GM12891 (cell line): ENCODE measurements around the gene MFSD2B. TPM values are rescaled to one million over a fixed set of nuclear protein-coding genes. Genes with fewer than 3 reads are reported as not detected.

ENCODE experiments used
- DNase-seq: peaks from one replicate; pipeline ENCODE4 v3.0.0; 2011; ENCODE audit warnings: low spot score; ENCODE audit not compliant: insufficient read length
- FAIRE-seq: peaks from 2 replicates; lab custom pipeline; 2011; peaks lifted over from hg19 to GRCh38; lab: Jason Lieb, UNC
- PAX5 ChIP-seq: IDR thresholded peaks from 2 replicates; pipeline ENCODE4 v1.6.1; 2011; ENCODE audit warnings: low read length, moderate library complexity, mild to moderate bottlenecking; ENCODE audit not compliant: insufficient read depth, severe bottlenecking
- POLR2A ChIP-seq: IDR thresholded peaks from 2 replicates; pipeline ENCODE4 v1.6.1; 2011; ENCODE audit warnings: low read depth, low read length, control low read depth
- POLR2AphosphoS5 ChIP-seq: IDR thresholded peaks from 2 replicates; pipeline ENCODE4 v1.6.1; 2011; ENCODE audit warnings: low read depth, low read length, control low read depth
- POU2F2 ChIP-seq: IDR thresholded peaks from 2 replicates; pipeline ENCODE4 v1.6.1; 2011; ENCODE audit warnings: low read depth, mild to moderate bottlenecking, control low read depth, low read length, moderate library complexity
- SPI1 ChIP-seq: IDR thresholded peaks from 2 replicates; pipeline ENCODE4 v1.6.1; 2011; ENCODE audit warnings: low read depth, low read length, control low read depth
- TAF1 ChIP-seq: IDR thresholded peaks from 2 replicates; pipeline ENCODE4 v1.6.1; 2011; ENCODE audit warnings: low read depth, low read length, control low read depth
- polyA plus RNA-seq: library from polyadenylated mRNA; unstranded; fragments of >200 nt; gene quantifications from one replicate; pipeline ENCODE4 v1.2.1, GENCODE V29; 2012; ENCODE audit warnings: low read depth, missing spikeins, inconsistent platforms; ENCODE audit not compliant: missing spikeins

MFSD2B gene
- 0.12 TPM for polyA plus RNA-seq

GRCh38 chr2:24009680-24010476 is at the start of gene MFSD2B:
MFSD2B (plus strand) TSS chr2:24010085; CDS start chr2:24010097, 12 bp downstream.
- no peak for FAIRE-seq
- peak; percentile 56 for DNase-seq
- no peak for TF ChIP-seq POU2F2
- TF ChIP-seq POLR2AphosphoS5, result no peak
- no peak for TF ChIP-seq SPI1
- no peak for TF ChIP-seq TAF1
- TF ChIP-seq POLR2A, result no peak
- TF ChIP-seq PAX5, result no peak

GRCh38 chr2:23967846-23968245 is 42.0 kb upstream of the MFSD2B start:
- DNase-seq (no peak), FAIRE-seq (no peak)
- no peak for TF ChIP-seq POLR2AphosphoS5
- TF ChIP-seq SPI1, result no peak
- TF ChIP-seq POLR2A, result no peak
- no peak for TF ChIP-seq POU2F2
- no peak for TF ChIP-seq PAX5
- no peak for TF ChIP-seq TAF1

GRCh38 chr2:23976883-23977282 is 33.0 kb upstream of the MFSD2B start:
- TF ChIP-seq POLR2A (no peak), SPI1 (no peak), TAF1 (no peak), POLR2AphosphoS5 (no peak), PAX5 (no peak), POU2F2 (no peak)
- no peak for DNase-seq
- FAIRE-seq, result no peak

GRCh38 chr2:23988371-23988770 is 21.5 kb upstream of the MFSD2B start:
- FAIRE-seq, result no peak
- no peak for DNase-seq
- TF ChIP-seq TAF1, result no peak
- TF ChIP-seq POU2F2, result no peak
- no peak for TF ChIP-seq POLR2A
- no peak for TF ChIP-seq SPI1
- TF ChIP-seq PAX5, result no peak
- TF ChIP-seq POLR2AphosphoS5, result no peak

GRCh38 chr2:23992931-23993330 is 17.0 kb upstream of the MFSD2B start:
- FAIRE-seq (no peak), DNase-seq (no peak)
- TF ChIP-seq POLR2AphosphoS5 (no peak), PAX5 (no peak), POU2F2 (no peak), POLR2A (no peak), SPI1 (no peak), TAF1 (no peak)

GRCh38 chr2:23993736-23994269 is 16.1 kb upstream of the MFSD2B start:
- FAIRE-seq, result no peak
- no peak for DNase-seq
- no peak for TF ChIP-seq POLR2AphosphoS5
- TF ChIP-seq PAX5, result no peak
- TF ChIP-seq POU2F2, result no peak
- no peak for TF ChIP-seq POLR2A
- TF ChIP-seq SPI1, result no peak
- no peak for TF ChIP-seq TAF1

GRCh38 chr2:23994567-23994966 is 15.3 kb upstream of the MFSD2B start:
- FAIRE-seq, result no peak

GRCh38 chr2:24007693-24008092 is 2.2 kb upstream of the MFSD2B start:
- TF ChIP-seq POU2F2, result no peak
- no peak for TF ChIP-seq SPI1
- no peak for TF ChIP-seq POLR2A
- DNase-seq (no peak), FAIRE-seq (no peak)

More at GRCh38 chr2:23994567-23994966, 15.3 kb upstream of the MFSD2B start:
- no peak for DNase-seq
- no peak for TF ChIP-seq POLR2AphosphoS5
- TF ChIP-seq SPI1, result no peak
- no peak for TF ChIP-seq POU2F2
- no peak for TF ChIP-seq POLR2A
- TF ChIP-seq TAF1, result no peak
- no peak for TF ChIP-seq PAX5

- no peak for TF ChIP-seq TAF1
- no peak for FAIRE-seq
- DNase-seq, result no peak
These were observed 1.1 kb upstream of the MFSD2B start for GRCh38 chr2:24008672-24009366.

- FAIRE-seq, result no peak
- DNase-seq, result no peak
- TF ChIP-seq POU2F2, result no peak
- no peak for TF ChIP-seq POLR2AphosphoS5
- no peak for TF ChIP-seq SPI1
- TF ChIP-seq POLR2A, result no peak
- no peak for TF ChIP-seq PAX5
- no peak for TF ChIP-seq TAF1
These were observed 562 bp upstream of the MFSD2B start for GRCh38 chr2:24009367-24009679.
